ENCODE data around the gene TMPRSS7.

DNA sequence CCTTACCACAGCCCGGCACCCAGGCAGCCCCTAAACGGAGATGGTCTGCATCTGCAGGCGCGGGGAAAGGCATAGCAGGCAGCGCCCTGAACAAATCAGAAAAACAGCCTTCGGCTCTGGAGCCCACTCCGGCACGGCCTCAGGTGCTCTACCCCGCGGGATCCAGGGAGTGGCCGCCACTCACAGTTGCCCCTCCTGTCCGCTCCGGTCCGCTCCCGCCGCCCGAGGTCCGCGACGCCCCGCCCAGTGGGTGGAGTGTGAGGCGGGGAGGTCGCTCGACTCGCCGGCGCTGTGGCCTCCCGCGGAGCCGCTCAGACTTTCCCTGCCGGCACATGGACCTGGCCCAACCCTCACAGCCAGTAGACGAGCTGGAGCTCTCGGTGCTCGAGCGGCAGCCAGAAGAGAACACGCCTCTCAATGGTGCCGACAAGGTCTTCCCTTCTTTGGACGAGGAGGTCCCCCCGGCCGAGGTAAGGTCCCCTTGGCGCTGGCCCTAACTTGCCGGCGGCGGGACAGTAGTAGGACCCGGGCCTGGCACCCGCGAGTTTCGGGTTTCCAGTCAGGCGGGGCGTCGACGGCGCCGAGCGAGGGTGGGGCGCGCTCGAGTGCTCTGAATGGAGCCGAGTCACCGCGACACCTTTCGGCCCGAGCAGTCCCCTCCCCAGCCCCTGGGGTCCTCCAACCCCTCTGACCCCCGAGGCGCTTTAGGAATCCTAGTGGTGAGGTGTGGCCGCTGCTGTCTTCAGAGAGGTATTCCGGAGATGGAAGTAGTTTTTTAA is 51.7 kb downstream of the TMPRSS7 start, which contains the start of gene C3orf52:
- TF ChIP-seq, protein P1, sequence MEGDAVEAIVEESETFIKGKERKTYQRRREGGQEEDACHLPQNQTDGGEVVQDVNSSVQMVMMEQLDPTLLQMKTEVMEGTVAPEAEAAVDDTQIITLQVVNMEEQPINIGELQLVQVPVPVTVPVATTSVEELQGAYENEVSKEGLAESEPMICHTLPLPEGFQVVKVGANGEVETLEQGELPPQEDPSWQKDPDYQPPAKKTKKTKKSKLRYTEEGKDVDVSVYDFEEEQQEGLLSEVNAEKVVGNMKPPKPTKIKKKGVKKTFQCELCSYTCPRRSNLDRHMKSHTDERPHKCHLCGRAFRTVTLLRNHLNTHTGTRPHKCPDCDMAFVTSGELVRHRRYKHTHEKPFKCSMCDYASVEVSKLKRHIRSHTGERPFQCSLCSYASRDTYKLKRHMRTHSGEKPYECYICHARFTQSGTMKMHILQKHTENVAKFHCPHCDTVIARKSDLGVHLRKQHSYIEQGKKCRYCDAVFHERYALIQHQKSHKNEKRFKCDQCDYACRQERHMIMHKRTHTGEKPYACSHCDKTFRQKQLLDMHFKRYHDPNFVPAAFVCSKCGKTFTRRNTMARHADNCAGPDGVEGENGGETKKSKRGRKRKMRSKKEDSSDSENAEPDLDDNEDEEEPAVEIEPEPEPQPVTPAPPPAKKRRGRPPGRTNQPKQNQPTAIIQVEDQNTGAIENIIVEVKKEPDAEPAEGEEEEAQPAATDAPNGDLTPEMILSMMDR (IDR thresholded peaks at IDR 0.05), result peak in 1 of 3 experiments; percentile 11
- TF ChIP-seq POLR2AphosphoS5 (IDR thresholded peaks at IDR 0.05) (peak; percentile 22 to 40), POLR2A (IDR thresholded peaks at IDR 0.05; ENCODE audit: low read depth) (no peak)

Data from esophagus muscularis mucosa (tissue), 3 donors.